OCI-M2 (cell line): Measurements from ENCODE around the gene ANAPC5.
A peak's percentile ranks its signal among the peaks of the same experiment; 100 is the strongest.

Experiments
- DNase-seq: peaks from one replicate; lab custom pipeline; 2025; ENCODE audit not compliant: unreplicated experiment; lab: John Stamatoyannopoulos, UW

ANAPC5 gene

DNA sequence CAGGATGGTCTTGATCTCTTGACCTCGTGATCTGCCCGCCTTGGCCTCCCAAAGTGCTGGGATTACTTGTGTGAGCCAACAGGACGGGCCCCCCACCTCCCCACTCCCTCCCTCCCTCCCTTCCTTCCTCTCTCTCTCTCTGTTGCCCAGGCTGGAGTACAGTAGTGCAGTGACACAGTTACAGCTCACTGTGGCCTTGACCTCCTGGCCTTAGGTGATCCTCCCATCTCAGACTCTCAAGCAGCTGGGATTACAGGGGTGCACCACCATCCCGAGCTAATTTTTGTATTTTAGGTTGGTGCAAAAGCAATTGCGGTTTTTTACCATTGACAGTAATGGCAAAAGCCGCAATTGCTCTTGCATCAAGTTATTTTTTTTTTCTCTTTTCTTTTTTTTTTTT, 19.2 kb upstream of the ANAPC5 start:
- no peak for DNase-seq

DNA sequence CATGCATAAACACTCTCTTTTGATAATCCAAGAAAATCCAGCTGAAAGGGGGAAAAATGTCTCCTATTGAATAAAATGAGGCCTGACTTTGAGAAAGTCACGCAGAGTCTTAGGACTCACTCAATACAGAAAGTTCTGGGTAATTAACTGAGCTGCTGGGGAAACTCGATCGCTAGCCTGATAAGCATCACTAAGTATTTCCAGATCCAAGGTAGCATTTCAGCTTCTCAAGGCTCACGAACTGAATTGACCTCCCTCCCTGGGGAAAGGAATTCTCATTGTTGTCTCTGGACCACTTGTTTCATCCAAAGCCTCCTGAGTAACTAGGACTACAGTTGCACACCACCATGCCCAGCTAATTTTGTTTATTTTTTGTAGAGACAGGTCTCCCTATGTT, 13.8 kb upstream of the ANAPC5 start:
- no peak for DNase-seq

- no peak for DNase-seq
These were observed 13.3 kb upstream of the ANAPC5 start for GRCh38 chr12:121365416-121366062.

DNA sequence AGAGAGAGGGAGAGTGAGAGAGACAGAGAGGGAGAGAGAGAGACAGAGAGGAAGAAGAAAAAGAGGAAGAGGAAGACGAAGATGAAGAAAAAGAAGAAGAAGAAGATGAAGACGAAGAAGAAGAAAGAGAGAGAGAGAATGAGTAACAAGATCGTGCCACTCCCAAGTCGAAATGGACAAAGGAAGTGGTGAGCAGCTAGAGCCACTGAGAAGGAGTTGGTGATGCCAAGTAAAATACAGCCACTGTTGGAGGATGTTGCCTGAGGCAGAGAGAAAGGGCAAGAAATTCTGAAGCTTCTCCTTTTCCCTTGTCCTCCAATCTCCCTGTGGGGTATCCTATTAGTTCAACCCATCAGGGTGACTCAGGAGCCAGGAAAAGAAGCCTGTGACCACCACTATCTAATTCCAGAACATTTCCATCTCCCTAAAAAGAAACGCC, 12.5 kb upstream of the ANAPC5 start:
- no peak for DNase-seq

DNA sequence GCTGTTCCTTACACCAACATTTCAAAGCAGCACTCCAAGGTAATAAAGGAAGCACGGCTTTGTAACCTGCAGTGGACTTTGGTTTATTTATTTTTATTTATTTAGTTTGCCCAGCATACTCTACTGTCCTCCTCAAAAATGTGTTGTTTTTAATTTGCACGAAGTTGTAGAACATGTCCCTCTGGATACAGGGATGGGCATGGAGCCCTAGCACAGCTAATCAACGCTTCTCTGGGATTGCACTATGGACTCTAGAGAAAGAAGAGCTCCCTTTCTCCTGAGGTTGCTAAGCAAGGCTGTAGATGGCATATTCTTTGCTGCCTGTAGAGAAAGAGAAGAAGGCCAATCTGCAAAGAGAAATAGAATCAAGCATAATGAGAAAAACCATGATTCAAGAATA, 5.9 kb upstream of the ANAPC5 start:
- DNase-seq: no peak

GRCh38 chr12:121357331-121357730, 5.1 kb upstream of the ANAPC5 start:
- DNase-seq: no peak

GRCh38 chr12:121356657-121357056, 4.4 kb upstream of the ANAPC5 start:
- DNase-seq: no peak

GRCh38 chr12:121355818-121356217, 3.6 kb upstream of the ANAPC5 start:
- DNase-seq: no peak

GRCh38 chr12:121352682-121353018, 439 bp upstream of the ANAPC5 start:
- peak; percentile 36 for DNase-seq

DNA sequence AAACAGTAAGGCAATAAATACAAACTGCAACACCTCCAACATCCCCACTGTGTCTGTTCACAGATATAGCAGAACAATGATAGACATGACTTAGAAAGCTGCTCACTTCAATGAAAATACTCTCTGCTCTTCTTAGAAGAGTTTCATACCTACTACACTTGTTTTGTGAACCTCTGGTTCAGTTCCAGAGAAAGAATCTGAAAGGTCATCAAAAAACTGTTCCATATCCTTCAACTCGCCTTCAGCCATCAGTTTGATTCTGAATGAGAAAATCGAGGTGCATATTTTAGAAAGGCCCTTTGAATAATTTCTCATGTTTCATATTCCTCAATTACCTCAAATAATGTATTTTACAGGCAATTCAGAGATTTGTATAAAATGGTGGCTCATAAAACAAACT, 5.5 kb downstream of the ANAPC5 start:
- no peak for DNase-seq

GRCh38 chr12:121345151-121345815, 6.9 kb downstream of the ANAPC5 start:
- DNase-seq: no peak

DNA sequence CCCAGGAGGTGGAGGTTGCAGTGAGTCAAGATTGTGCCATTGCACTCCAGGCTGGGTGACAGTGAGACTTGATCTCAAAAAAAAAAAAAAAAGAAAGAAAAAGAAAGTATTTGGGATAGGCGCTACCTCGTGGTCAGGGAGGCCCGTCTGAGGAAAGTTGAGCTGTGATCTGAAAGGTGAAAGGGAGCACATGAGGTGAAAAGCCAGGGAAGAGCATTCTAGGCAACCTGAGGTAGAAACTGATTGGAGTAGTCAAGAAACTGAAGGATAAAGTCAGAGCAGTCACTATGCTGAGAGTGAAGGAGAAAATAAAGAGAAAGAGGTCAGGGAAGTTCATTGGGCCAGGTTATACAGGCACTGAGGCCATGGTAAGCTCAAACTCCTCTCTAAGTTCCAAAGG, 7.7 kb downstream of the ANAPC5 start:
- no peak for DNase-seq

DNA sequence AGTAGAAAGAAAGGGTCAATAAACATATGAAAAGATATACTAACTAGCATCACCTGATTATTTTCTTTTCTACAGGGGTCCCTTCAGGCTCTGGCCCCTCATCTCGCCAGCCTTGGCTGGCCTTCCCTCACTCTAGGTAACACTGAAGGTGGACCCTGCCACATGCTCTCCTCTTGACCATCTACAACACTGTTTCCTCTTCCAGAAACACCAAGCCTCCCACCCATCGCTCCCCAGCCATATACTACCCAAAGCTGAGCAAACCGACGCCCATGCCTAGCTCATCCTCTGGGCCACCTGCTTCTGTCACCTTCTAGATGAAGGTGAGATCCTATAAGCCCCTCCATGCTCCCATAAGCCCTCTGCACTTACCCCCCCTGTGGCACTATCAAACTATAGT, 14.8 kb downstream of the ANAPC5 start:
- DNase-seq: no peak

DNA sequence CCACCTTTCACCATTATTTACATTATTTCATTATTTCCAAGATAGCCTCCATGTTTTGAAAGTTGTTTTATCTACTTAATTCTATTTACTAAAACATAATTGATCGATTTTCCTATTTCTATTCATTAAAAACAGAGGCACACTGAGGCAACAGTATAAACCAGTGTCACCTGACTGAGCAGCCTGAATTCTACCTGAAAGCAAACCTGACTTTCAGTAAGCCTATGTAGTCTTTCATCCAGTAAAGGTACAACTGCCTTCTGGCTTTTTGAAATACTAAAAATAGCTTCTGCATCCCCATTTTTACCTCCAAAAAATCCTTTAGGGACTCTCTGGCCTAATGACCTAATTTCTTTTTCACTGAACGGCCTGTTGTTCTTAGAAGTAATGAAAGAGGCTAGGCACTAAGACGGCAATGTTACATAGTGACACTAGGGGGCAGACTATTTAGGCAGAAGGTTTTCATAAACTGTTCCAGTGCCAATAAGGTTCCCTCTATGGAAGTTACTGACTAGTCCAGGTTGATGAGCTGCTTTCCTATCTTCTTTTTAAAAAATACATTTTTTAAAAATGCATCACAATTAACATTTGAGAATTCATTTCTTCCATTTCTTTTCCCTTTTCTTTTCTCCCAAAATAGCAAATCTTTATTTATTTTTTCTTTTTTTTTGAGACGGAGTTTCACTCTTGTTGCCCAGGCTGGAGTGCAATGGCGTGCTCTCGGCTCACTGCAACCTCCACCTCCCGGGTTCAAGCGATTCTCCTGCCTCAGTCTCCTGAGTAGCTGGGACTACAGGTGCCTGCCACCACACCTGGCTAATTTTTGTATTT, 17.5 kb downstream of the ANAPC5 start:
- DNase-seq: no peak

- no peak for DNase-seq
These were observed 18.5 kb downstream of the ANAPC5 start for GRCh38 chr12:121333747-121334146.

DNA sequence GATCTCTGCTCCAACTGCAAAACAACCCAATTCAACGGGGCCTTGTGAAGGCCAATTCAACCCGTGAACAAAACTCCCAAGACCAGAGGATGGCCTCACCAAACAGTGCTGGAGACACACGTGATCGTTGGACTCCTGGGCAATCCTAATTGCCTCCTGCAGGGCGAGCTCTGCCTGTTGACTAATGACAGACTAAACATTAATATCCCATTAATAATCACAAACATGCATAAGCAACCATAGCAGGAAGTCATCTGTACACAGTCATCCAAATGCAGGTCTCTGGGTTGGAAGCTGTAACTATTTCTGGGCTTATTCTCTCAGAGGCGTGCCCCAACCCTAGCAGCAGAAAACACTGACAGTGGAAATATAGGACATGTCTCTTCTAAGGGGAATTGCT, 21.0 kb downstream of the ANAPC5 start:
- DNase-seq: no peak

- no peak for DNase-seq
These were observed 21.5 kb downstream of the ANAPC5 start for GRCh38 chr12:121330692-121331091.

- no peak for DNase-seq
These were observed 22.0 kb downstream of the ANAPC5 start for GRCh38 chr12:121330195-121330594.

DNA sequence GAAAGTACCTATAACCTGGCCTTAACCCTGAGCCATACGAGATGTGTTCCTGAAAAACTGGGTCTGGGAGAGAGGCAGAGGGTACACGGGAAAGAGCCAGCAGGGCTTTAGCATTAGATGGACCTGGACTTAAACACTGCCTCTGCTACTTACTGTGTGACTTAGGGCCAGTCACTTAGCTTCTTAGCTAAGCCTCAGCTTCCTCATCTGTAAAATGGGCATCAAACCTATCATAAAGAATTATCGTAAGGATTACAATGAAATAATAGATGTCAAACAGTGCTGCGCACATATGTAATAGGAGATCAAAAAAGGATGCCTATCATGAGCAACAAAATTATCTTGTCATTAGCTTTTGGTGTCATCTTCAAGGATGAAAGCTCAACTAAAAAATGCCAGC, 23.6 kb downstream of the ANAPC5 start:
- no peak for DNase-seq

DNA sequence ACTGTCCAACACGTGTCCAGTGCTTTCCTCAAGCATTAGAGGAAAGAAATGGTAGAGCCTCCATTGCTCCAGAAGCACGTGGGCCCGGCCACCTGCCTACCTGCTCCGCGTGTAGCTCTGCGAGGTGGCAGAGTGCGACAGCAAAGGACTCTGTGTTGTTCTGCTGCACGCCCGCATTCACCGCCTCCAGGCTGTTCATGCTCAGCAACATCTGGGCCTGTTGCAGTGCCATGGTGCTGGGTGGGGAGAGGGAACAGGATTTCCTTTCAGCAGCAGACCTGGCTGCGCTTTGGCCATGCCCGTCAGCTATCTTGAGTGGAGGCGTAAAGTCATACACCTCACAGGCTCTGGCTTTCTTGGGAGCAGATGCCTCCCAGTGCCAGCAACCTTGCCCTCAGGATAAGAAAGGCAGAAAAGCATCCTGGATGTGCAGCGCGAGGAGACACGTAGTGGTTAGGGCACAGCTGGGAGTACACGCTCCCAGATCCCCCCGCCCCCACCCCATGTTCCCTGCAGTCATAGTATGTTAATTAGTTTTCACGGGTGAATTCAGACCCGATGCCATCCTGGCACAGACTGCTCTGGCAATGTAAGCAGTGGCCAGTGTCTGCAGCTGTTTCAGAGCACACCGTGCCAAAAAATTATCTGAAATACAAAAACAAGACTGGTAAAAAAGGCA, 25.1 kb downstream of the ANAPC5 start:
- DNase-seq: no peak

DNA sequence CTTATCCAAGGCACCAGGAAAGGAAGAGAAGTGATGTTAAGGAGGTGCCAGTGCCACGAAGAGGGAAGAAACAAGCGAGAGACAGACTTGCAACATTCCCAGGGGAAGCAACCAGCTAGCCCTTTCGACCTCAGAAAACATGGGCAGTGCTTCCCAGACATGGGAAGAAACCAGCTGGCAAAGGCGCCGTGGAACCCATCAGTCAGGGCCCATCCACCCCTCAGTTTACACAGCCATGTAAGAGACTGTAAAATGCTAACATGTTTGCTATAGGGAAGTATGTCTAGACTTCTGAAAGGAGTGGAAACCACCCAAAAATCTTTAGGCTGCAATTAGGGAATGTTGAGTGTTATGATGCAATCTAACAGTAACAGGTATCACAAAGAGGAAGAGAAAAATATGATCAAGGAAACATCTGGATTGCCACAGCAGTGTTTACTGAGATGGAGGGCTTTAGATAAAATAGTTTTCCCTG, 26.3 kb downstream of the ANAPC5 start:
- no peak for DNase-seq

DNA sequence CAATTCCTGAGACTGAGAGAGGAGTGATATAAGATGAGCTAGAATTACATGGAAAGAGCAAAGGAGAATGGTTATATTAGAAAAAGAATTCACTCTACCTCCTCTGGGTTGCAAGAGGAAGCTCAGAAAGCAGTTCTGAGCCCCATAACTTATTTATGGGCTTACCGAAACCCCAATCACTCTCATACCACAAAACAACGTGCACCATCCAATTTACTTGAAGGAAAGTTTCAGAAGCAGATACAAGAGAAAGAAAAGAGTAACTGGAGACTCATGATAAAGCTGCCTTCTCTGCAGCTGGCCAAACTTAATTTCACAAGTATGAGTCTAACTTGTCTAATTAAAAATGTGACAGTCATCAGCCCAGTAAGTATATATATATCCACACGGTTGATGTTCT, 28.3 kb downstream of the ANAPC5 start:
- no peak for DNase-seq
